Neural cell (in vitro differentiated cells): ENCODE results near the gene GPR25. TPM values are rescaled to one million over a fixed set of nuclear protein-coding genes. Genes with fewer than 3 reads are reported as not detected.
A peak's percentile ranks its signal among the peaks of the same experiment; 100 is the strongest.

Experiments used
- H2AFZ ChIP-seq: fragments of 200-600, 300-800 bp; sonication (generic), shearing (Covaris generic); 2 replicates; pipeline ENCODE4 v1.6.0; 2014; ENCODE audit warnings: low read depth, mild to moderate bottlenecking, antibody characterized with exemption, low read length, moderate library complexity
- H3F3A ChIP-seq: fragments of 200-600 bp; shearing (Covaris generic); 2 replicates; pipeline ENCODE4 v1.6.1; 2016; ENCODE audit warnings: mild to moderate bottlenecking, moderate library complexity, mixed read lengths, antibody characterized with exemption, low read length; ENCODE audit not compliant: insufficient read depth, poor library complexity, severe bottlenecking
- H3K27ac ChIP-seq: fragments of 200-600, 300-800 bp; sonication (generic), shearing (Covaris generic); 2 replicates; pipeline ENCODE4 v1.5.1; 2014; ENCODE audit warnings: mild to moderate bottlenecking, low read length, moderate library complexity
- H3K27me3 ChIP-seq: fragments of 300-800, 200-600 bp; sonication (generic), shearing (Covaris generic); 2 replicates; pipeline ENCODE4 v1.6.0; 2014; ENCODE audit warnings: mild to moderate bottlenecking, low read depth, low read length, moderate library complexity; ENCODE audit not compliant: insufficient read depth
- H3K36me3 ChIP-seq: fragments of 300-800, 200-600 bp; sonication (generic), shearing (Covaris generic); 2 replicates; pipeline ENCODE4 v1.5.1; 2014; ENCODE audit warnings: mild to moderate bottlenecking, antibody characterized with exemption, low read length, moderate library complexity; ENCODE audit not compliant: insufficient read depth
- H3K4me2 ChIP-seq: fragments of 300-800, 200-600 bp; sonication (generic), shearing (Covaris generic); 2 replicates; pipeline ENCODE4 v1.6.0; 2014; ENCODE audit warnings: mild to moderate bottlenecking, low read length
- H3K4me3 ChIP-seq: fragments of 300-800, 200-600 bp; sonication (generic), shearing (Covaris generic); 2 replicates; pipeline ENCODE4 v1.5.1; 2014; ENCODE audit warnings: mild to moderate bottlenecking, low read length, moderate library complexity
- H3K79me2 ChIP-seq: fragments of 200-600 bp; shearing (Covaris generic); replicated peaks from 2 replicates; pipeline ENCODE4 v1.6.0; 2014; ENCODE audit warnings: mild to moderate bottlenecking, low read length, moderate library complexity; ENCODE audit not compliant: insufficient read depth
- H3K9ac ChIP-seq: fragments of 300-800, 200-600 bp; sonication (generic), shearing (Covaris generic); 2 replicates; pipeline ENCODE4 v1.6.1; 2016; ENCODE audit warnings: mild to moderate bottlenecking, low read length, mixed read lengths
- H3K9me2 ChIP-seq: fragments of 200-600 bp; shearing (Covaris generic); 2 replicates; pipeline ENCODE4 v1.6.1; 2016; ENCODE audit warnings: mild to moderate bottlenecking, low read length, mixed read lengths; ENCODE audit not compliant: insufficient read depth
- H3K9me3 ChIP-seq: fragments of 200-600, 300-800 bp; sonication (generic), shearing (Covaris generic); 2 replicates; pipeline ENCODE4 v1.6.1; 2016; ENCODE audit warnings: mild to moderate bottlenecking, mixed run types, low read length, moderate library complexity, mixed read lengths
- H4K20me1 ChIP-seq: fragments of 200-600 bp; shearing (Covaris generic); 2 replicates; pipeline ENCODE4 v1.6.1; 2016; ENCODE audit warnings: mild to moderate bottlenecking, mixed run types; ENCODE audit not compliant: insufficient read depth
- EP300 ChIP-seq: fragments of 450-650 bp; conservative IDR thresholded peaks from 2 replicates; pipeline ENCODE4 v1.6.1; 2014; ENCODE audit warnings: antibody characterized with exemption, mild to moderate bottlenecking, moderate library complexity; ENCODE audit not compliant: poor library complexity, severe bottlenecking
- EZH2 ChIP-seq: fragments of 200-600, 300-800 bp; shearing (Covaris generic), sonication (generic); IDR thresholded peaks from 2 replicates; pipeline ENCODE4 v1.6.1; 2014; ENCODE audit warnings: antibody characterized with exemption, low read length, borderline replicate concordance, mild to moderate bottlenecking; ENCODE audit not compliant: insufficient read depth, poor library complexity, severe bottlenecking
- MXI1 ChIP-seq: fragments of 450-650 bp; conservative IDR thresholded peaks from 2 replicates; pipeline ENCODE4 v1.6.1; 2014; ENCODE audit warnings: antibody characterized with exemption, mild to moderate bottlenecking; ENCODE audit not compliant: poor library complexity, severe bottlenecking
- RAD21 ChIP-seq: fragments of 450-650 bp; conservative IDR thresholded peaks from 2 replicates; pipeline ENCODE4 v1.6.1; 2014; ENCODE audit warnings: antibody characterized with exemption, mild to moderate bottlenecking, moderate library complexity
- SMC3 ChIP-seq: fragments of 450-650 bp; conservative IDR thresholded peaks from 2 replicates; pipeline ENCODE4 v1.6.1; 2014; ENCODE audit warnings: antibody characterized with exemption, mild to moderate bottlenecking, moderate library complexity; ENCODE audit not compliant: poor library complexity
- TAF1 ChIP-seq: IDR thresholded peaks from 2 replicates; pipeline ENCODE4 v1.6.1; 2012; ENCODE audit warnings: low read depth
- polyA plus RNA-seq: library from polyadenylated mRNA; depleted of rRNA; stranded (reverse); fragments of >200 nt; gene quantifications from 2 replicates; pipeline ENCODE4 v1.2.3, GENCODE V29; 2014
- TF ChIP-seq, protein P1 (sequence below): fragments of 450-650 bp; IDR thresholded peaks from 2 replicates; pipeline ENCODE4 v1.5.1; 2014; ENCODE audit warnings: antibody characterized with exemption, mild to moderate bottlenecking, moderate library complexity; ENCODE audit not compliant: poor library complexity, severe bottlenecking
- TF ChIP-seq, protein P2 (sequence below): IDR thresholded peaks from 2 replicates; pipeline ENCODE4 v1.6.1; 2012; ENCODE audit warnings: borderline replicate concordance

Gene GPR25
- polyA plus RNA-seq, 1 donor from 2014 or later, result not detected

DNA sequence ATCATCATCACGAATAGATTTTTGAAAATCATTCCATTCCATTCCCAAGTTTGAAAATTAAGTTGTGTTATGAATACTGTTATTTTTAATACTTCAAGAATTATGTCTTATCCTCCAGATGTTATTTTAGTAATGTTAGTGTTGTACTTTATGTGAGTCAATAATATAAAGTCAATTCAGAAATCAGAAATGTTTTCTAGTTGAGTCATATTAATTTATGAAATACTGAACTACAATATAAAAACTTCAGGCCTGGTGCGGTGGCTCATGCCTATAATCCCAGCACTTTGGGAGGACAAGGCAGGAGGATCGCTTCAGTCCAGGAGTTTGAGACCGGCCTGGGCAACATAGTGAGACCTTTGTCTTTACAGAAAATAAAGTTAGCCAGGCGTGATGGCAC is 38.4 kb upstream of the GPR25 start:
- no peaks in the 10 kb centered on the region for H3K9me2 ChIP-seq
- H3K27me3 ChIP-seq, result no peaks in the 10 kb centered on the region
- H3K9ac ChIP-seq, result no peak overlapping the region
- TF ChIP-seq, protein P1, sequence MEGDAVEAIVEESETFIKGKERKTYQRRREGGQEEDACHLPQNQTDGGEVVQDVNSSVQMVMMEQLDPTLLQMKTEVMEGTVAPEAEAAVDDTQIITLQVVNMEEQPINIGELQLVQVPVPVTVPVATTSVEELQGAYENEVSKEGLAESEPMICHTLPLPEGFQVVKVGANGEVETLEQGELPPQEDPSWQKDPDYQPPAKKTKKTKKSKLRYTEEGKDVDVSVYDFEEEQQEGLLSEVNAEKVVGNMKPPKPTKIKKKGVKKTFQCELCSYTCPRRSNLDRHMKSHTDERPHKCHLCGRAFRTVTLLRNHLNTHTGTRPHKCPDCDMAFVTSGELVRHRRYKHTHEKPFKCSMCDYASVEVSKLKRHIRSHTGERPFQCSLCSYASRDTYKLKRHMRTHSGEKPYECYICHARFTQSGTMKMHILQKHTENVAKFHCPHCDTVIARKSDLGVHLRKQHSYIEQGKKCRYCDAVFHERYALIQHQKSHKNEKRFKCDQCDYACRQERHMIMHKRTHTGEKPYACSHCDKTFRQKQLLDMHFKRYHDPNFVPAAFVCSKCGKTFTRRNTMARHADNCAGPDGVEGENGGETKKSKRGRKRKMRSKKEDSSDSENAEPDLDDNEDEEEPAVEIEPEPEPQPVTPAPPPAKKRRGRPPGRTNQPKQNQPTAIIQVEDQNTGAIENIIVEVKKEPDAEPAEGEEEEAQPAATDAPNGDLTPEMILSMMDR, result no peak
- TF ChIP-seq SMC3, result no peak
- no peak for TF ChIP-seq EP300
- no peaks in the 10 kb centered on the region for H4K20me1 ChIP-seq
- no peak overlapping the region for H3K4me2 ChIP-seq
- peaks cover 5% of the 10 kb centered on the region for H3K9me3 ChIP-seq
- H3K79me2 ChIP-seq, result peaks cover 4% of the 10 kb centered on the region
- H2AFZ ChIP-seq, result no peak overlapping the region
- H3F3A ChIP-seq, result no peaks in the 10 kb centered on the region
- H3K4me3 ChIP-seq, result no peak overlapping the region
- H3K27ac ChIP-seq, result no peak overlapping the region
- H3K36me3 ChIP-seq, result no peaks in the 10 kb centered on the region

DNA sequence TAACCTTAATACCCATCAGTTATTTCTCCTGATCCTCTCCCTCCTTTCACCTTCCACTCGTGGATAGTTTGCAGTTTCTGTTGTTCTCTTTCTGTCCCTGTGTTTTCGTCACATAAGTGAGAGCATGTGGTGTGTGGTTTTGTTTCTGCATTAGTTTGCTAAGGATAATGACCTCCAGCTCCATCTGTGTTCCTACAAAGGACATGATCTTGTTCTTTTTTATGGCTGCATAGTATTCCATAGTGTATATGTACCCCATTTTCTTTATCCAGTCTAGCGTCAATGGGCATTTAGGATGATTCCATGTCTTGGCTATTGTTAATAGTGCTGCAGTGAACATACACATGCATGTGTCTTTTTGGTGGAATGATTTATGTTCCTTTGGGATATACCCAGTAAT is 36.6 kb upstream of the GPR25 start:
- Histone ChIP-seq H2AFZ (no peak overlapping the region), H3F3A (no peaks in the 10 kb centered on the region), H3K9ac (no peak overlapping the region), H3K27me3 (no peaks in the 10 kb centered on the region), H4K20me1 (no peaks in the 10 kb centered on the region), H3K36me3 (no peaks in the 10 kb centered on the region), H3K79me2 (peaks cover 4% of the 10 kb centered on the region), H3K27ac (no peak overlapping the region), H3K4me2 (no peak overlapping the region), H3K9me2 (no peaks in the 10 kb centered on the region), H3K9me3 (peaks cover 5% of the 10 kb centered on the region), H3K4me3 (no peak overlapping the region)
- TF ChIP-seq EP300, result no peak
- TF ChIP-seq SMC3, result no peak
- TF ChIP-seq, protein P2, sequence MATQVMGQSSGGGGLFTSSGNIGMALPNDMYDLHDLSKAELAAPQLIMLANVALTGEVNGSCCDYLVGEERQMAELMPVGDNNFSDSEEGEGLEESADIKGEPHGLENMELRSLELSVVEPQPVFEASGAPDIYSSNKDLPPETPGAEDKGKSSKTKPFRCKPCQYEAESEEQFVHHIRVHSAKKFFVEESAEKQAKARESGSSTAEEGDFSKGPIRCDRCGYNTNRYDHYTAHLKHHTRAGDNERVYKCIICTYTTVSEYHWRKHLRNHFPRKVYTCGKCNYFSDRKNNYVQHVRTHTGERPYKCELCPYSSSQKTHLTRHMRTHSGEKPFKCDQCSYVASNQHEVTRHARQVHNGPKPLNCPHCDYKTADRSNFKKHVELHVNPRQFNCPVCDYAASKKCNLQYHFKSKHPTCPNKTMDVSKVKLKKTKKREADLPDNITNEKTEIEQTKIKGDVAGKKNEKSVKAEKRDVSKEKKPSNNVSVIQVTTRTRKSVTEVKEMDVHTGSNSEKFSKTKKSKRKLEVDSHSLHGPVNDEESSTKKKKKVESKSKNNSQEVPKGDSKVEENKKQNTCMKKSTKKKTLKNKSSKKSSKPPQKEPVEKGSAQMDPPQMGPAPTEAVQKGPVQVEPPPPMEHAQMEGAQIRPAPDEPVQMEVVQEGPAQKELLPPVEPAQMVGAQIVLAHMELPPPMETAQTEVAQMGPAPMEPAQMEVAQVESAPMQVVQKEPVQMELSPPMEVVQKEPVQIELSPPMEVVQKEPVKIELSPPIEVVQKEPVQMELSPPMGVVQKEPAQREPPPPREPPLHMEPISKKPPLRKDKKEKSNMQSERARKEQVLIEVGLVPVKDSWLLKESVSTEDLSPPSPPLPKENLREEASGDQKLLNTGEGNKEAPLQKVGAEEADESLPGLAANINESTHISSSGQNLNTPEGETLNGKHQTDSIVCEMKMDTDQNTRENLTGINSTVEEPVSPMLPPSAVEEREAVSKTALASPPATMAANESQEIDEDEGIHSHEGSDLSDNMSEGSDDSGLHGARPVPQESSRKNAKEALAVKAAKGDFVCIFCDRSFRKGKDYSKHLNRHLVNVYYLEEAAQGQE, result no peak
- TF ChIP-seq RAD21, result no peak
- TF ChIP-seq MXI1, result no peak
- no peak for TF ChIP-seq EZH2

DNA sequence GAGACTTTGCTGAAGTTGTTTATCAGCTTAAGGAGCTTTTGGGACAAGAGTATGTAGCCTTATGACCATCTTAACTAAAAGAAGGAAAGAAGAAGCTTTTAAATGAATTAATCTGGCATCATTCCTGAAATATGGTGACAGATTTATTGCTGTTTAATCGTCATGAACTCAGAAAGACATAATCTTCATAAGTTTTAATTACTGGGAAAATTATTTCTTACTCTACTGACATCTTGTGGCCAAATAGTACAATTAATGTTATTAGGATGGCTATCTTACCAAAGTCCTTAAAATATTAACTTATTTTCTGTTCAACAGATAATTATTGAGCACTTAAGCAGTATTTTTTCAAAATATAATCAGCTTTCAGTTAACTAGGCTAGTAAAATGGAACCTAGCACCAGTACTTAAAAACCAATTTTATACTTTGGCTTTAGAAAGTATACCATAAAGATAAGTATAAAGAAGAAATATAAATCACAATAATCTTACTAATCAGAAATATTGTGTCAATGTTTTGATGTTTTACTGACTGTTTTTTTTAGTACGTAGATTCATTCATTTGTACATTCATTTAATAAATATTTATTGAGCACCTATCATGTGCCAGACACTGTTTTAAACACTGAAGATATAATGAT is 34.7 kb upstream of the GPR25 start:
- no peak for TF ChIP-seq TAF1
- TF ChIP-seq, protein P1, result peak; percentile 24
- H2AFZ ChIP-seq, result no peak overlapping the region

More for the DNA sequence above, 34.7 kb upstream of the GPR25 start:
- Histone ChIP-seq H3F3A (no peaks in the 10 kb centered on the region), H3K9me2 (no peaks in the 10 kb centered on the region), H3K4me3 (no peak overlapping the region), H3K36me3 (no peaks in the 10 kb centered on the region), H3K27ac (no peak overlapping the region), H3K9ac (no peak overlapping the region), H3K79me2 (peaks cover 4% of the 10 kb centered on the region), H4K20me1 (no peaks in the 10 kb centered on the region), H3K9me3 (peaks cover 5% of the 10 kb centered on the region), H3K27me3 (no peaks in the 10 kb centered on the region), H3K4me2 (no peak overlapping the region)
